Forelimb muscle (tissue), 1 donor: Measurements from ENCODE around the gene RAB3IL1. TPM values are rescaled to one million over a fixed set of nuclear protein-coding genes. Genes with fewer than 3 reads are reported as not detected.

ENCODE experiments used
- DNase-seq: peaks from one replicate; pipeline ENCODE4 v3.0.0-alpha.2; 2013; ENCODE audit warnings: low read depth
- polyA plus RNA-seq: library from polyadenylated mRNA; unstranded; fragments of 120-200 nt; gene quantifications from one replicate; pipeline ENCODE4 v1.2.1, GENCODE V29; 2013; ENCODE audit not compliant: insufficient read length

RAB3IL1 gene
- polyA plus RNA-seq, 1 donor = 25.9 TPM

DNA sequence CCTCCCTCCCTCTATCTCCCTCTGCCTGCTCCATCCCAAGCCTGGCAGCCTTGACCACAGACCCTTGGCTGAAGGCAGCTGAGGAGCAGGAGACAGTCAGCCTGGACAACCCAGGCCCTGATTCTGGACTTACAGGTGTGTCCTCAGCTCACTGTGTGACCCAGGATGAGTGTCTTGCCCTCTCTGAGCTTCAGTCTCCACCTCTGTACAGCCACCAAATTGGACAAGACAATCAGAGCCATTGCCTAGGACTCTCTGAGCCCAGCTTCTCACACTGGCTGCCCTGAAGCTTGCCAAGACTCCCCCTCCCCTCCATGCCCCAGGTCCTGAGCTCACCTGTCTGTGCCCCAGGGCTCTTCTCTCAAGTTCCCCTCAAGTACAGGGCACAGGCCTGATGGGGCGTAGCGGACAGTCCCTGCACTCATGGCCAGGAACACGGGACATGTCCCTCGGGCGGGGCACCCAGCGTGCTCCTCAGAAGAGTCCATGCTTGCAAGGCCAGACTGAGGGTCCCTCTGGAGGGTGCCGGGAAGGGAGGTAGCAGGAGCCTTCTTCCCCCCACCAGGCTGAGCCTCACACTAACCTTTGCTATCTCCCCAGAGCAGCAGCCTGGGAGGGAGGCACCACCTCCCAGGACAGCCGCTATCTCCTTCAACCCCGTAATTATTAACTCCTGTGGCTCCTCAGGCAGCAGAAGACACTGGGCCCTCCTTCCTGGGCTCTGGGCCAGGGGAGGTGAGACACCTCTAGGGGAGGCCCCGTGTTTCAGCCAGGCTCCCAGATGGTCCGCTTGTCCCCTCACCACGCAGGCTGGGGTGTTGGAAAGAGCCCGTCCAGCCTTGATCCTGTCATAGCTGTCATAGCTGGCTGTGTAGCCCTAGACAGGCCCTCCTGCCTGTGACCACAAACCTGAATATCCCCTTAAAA, 2.6 kb upstream of the RAB3IL1 start:
- DNase-seq = no peak

DNA sequence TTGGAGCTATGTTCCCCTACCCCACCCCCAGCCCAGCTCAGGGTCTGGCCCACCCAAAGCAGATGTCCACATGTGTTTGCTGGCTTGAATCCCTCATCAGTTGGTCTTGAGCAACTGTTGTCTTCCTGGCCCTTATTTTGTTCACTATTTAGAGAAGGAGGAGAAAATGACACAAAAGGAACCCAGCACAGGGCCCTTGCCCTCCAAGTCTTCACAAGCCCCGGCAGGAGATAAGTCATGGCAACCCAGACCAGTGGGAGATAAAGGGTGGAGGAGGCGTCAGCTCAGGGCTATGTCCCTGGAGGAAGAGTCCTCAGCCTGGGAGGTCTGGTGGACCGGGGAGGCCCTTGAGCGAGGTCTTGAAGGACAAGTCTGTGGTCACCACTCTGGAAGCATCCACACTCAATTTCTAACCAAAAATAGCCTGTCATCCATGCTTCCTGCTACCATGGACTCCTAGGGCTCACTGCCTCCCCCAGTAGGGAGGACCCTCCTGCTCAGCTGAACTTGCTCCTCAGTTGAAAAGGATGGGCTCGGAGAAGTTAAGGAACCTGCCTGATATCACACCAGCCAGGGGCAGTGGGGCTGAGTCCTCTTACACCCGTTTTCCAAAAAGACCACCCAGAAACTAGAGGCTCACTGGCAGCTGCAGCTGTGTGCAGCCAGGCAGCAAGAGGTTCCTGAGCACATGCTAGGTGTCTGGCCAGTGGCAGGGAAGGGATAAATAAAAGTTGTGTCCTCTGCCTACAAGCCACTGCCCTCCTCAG, 1.8 kb upstream of the RAB3IL1 start:
- DNase-seq = no peak

DNA sequence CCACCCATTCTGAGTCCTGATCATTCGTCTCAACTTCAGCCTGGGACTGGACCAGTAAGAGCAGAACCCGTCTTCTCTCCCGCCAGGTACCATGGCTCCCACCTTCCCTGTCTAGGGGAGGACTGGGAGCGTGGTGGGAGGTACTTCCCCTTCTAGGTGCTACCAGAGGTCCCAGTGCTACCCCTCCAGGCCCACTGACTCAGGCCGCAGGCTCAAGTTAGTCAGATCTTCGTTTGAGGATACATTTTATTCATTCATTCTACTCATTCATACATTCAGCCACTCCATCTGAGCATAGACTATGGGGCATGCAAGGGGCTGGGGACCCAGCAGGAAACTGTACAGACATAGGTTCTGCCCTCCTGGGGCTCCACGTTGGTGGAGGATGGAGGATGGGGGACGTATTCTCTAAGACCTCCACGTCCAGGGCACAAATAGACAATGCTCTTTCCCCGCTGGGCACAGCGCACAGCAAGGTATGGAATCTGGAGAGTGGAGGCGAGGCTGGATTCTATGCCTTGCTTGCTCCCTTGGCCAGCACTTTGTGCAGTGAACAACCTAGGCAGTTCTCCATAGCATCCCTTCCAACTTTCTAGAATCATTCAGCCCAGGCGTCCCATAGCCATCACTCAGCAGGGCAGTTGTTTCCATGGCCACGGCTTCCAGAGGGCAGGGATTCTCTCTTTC, 1.0 kb upstream of the RAB3IL1 start:
- no peak for DNase-seq

DNA sequence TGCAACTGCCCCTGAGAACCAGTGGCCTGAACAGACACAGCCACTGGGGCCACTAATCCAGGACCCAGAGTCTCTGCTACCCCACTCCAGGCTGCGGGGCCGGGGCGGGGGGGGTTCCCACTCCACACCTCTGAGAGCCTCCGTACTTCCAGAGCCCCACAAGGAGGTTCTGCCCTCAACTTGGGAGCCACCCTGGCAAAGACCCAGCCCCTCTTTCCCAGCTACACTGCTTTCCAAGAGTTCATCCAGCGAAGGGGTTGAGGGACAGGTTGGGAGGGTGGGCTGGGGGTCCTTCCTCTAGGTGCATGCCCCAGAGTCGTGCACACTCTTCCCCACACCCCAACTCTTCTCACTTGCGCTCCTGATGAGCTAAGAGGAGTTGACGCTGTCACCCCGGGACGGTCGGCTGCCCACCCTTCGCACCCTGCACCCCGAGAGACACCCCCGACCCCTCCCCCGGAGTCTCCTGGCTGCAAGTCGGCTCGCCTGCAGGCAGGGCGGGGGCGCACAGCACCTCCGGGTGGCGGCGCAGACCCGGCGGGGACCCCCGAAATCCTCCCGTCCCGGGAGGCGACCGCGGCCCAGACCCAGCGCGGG, 531 bp downstream of the RAB3IL1 start:
- no peak for DNase-seq

DNA sequence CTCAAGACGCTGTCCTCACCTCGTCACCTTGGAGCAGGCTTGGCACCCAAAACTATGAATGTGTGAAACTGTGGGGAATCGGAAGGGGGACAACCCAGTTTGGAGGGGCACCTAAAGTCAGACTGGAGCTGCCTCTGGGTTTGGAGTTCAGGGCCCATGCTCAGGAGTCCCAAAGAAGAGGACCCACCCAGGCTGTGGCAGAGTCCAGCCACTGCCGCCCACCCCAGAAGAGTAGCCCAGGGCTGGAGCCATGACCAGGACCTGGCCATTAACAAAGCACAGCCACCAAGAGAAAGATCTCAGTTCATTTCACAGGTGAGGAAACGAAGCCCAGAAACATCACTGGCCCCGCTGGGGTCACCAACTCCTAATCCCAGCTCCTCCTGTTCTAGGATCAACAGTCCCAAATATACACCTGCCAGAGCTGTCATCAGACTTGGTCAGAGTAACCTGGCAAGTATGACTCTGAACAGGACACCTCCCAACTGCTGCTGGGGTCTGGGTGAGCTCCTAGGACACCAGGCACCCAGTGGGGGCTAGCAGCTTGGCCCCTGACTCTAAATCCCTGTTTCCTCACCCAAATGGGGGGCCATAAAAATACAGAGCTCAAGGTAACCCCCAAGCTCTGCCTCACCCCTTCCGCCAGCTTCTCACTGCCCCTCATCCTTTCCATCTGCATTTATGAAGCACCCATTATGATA, 2.7 kb downstream of the RAB3IL1 start:
- DNase-seq = no peak

DNA sequence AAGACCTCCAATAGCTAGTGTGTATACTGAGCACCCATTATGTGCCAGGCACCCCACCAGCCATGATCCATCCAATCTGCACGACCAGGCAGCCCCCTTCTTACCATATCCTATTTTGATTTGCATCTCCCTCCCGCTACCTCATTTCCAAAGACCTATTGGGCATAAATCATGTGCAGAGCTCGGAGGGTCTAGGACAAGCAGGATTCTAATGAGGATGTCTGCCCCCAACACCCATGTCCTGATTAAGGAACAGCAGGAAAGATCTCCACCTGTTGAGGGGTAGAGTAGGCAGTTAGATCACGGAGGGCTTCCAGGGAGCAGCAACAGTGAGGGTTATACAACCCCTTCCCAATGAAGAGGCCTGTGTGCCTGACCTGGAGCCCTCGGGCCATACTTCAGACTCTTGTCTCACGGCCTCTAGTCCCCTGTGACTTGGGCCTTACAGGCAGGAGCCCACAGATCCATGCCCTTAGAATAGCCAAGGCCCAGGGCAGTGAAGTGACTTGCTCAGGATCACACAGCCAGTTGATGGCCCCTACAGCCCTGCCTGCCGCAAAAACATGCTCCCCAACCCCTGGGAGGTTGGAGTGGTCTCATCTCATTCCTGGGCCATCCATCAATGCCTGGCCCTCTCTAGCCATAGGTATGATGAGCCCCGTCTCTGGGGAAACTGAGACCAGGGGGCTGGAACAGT, 3.5 kb downstream of the RAB3IL1 start:
- no peak for DNase-seq

DNA sequence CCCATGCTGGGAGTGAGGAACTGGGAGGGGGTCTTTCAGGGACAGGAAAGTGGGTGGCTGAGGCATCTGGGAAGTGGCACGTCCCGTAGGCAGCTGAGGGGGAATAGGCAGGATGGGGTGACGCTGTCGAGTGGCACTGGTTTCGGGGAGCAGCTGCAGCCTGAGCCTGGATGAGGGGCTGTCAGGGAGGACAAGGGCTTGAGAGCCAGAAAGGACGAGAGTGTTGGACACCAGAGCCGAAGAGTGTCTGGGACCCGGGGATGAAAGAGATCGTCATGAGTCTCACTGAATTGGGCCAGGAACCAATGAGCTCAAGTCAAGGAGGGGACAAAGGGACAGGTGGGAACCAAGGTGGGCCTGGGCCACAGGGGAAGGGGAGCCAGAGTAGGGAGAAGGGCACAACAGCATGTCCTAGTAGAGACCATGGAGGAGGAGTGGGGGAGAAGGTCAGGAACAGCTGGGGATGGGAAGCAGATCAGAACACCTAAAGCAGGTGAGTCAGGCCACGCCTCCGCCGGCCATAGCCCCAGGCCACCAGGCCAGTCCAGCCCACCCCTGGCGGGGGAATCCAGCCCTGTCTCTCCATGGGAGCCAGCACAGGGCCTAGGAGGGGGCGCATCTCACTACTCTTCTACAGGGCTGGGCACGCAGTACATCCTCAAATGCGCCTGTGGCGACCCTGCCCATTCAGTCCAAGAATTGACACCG, 4.2 kb downstream of the RAB3IL1 start:
- no peak for DNase-seq

DNA sequence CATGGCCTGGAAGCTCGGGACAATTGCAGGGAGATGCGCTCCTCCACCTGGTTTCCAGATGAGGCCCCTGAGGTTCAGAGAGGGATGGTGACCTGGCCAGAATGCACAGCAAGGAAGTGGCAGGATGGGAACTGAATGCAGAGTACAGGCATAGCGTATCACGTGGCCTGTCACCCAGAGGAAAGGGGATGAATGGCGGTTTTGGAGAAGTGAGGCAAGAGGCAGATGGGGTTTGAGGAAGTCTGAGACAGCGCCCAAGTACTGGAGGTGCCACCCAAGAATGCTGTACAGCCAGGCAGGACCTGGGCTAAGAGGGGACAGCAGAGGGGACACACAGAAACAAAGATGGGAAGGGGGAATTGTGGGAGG, 4.9 kb downstream of the RAB3IL1 start:
- DNase-seq = no peak

DNA sequence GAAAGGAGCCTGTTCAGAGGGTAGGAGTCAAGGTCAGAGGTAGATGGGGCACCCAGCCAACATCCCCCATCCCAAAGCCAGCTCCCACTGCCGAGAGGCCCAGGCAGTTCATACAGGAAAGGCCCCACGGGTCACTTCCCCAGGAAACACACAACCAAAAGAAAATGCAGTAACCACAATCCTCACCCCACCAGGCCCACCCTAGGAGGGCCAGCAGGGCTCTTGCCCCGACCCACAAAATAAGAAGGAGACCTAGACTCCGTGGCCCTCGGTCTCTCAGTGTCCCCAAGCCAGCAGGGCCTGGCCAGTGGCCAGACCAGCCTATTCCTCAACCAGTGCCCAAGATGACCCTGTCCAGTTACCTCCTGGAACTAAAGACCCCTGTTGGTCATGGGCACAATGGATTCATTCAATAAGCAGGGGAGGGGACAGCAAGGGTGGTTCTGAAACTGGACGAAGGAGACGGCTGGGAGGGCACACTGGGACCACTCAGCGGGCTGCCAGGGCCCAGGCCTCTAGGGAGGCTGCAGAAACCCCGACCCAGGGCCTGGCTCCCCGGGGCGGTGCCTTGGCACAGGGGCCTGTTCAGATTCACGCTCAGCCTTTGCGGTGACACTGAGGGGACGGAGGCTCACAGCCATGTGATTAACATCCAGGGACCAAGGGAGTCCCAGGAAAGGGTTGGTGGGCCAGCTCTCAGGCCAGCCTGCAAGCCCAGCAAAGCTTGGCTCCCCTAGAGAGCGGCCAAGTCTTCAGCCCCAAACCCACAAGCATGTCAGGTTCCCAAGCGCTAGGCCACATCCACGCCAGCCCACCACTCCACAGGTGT, 5.5 kb downstream of the RAB3IL1 start:
- DNase-seq = no peak

DNA sequence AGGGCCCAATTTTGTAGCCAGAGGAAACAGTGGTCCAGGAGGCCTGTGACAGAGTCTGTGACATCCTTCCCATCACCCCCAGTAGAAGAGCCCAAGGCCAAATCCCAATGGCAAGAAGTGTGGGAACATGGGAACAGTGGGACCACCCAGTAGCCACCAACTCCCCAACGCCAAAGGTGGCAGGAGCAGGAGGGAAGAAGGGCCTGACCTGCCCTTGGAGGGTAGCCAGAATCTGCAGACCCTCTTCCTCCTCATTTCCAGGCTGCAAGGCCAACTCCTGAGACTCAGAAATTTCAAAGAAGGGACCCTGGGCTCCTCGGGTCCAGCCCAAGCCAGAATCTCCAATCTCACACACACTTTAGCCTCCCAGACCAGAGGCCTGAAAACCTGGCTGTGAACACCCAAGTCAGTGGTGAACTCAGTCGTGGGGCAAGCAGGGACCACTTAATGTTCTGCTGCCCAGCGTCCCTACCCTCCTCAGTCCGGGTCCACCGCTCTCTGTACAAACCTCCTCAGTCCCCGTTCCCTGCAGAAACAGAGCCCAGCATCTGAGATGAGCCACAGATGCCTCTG, 6.2 kb downstream of the RAB3IL1 start:
- DNase-seq = no peak

DNA sequence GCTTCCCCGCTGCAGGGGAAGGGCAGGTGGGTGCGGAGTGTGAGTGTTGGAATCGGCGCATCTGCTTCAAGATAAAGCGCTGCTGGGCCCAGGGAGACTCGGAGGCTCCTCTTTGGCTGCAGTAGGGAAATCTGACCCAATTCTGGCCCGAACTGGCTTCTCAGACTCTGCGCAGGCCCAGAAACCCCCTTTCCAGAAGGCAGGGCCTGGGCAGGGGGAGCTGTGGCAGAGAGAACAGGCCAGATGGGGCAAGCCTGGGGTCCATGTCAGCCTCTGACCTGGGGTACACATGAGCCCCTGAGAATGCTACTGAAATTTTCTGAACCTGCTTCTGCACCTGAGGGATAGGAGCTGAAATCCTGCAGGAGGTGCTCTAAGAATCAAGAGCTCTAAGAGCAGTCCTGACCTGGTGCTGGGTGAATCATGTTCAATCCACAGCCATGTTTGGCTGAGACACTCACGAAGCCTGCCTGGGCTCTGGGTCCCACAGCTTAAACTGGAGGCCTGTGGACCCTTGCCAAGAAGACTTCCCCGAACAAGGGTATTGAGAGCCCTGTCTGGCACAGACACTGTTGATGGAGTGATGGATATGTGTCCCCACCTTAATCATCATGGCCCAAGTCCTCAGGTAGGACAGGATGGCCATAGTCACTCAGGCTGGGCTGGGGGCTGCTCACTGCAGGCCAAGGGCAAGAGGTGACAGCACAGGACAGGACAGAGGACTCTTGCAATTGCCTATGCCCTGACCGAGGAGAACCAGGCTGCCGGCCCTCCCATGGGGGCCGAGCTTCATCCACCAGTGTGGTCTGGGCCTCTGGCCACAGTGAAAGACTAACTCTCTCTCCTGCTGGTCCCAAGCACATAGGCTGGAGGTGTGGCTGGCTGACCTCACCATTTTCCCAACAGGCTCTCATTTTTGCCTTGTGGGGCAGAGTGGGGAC, 6.9 kb downstream of the RAB3IL1 start:
- no peak for DNase-seq

DNA sequence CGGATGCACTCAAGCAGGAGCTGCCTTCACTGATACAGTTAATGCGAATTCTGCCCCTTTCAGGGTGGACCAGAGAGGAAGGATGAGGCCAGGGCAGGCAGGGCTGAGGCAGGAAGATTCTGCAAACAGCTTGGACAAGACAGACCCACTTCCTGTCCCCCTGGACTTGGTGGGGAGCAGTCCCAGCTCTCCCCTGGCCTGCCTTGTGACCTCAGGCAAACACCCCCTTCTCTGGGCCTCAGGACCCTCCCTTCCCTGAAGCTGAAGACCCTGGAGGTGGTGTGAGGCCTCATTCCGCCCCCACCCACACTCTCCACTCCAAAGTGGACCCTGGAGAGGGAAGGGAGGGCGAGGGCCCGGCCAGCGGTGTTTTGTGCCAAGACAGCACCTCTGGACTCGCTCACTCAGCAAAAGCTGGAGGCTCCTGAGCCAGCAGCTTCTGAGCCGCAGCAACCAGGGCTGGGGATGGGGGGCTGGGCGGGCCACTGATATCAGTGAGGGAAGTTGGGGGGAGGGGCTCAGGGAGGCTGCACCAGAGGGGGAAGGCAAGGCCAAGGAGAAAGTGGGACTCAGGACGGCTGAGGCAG, 8.5 kb downstream of the RAB3IL1 start:
- DNase-seq = no peak

DNA sequence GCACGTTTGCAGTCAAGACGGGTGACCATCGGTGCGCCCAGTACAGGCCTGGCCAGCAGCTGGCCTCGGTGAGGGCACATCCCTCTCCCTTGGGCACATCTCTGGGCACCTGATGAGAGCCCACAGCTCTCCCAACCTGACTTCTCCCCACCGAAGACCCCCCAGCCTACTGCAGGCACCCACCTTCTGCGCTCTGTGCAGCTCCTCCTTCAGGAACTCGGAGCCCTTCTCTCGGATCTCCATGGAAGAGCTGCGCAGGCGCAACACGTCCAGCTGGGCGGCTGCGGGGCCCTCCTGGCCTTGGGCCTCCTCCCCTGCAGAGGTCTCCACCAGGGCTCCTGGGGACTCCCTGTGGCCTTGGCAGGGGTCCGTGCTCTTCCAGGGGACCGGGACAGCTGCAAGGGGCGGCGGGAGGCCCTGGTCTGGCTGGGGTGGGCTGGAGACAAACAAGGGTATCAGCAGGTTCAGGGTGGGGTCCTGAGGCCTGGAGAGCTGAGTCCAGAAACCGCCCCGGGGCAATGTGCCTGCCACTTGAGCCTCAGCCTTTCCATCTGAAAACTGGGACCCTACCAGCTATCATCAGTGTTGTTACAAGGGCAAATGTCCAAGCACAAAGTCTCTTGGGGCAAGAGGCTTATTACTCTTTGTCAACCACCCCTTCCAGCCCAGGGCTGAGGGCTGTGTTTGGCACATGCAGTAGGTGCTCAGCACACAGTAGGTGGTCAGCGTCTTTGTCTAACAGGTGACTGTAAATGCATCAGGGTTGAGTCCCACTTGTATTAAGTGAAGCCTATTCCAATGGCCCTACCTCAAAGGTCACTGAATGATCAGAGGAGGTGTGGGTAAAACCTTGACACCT, 9.3 kb downstream of the RAB3IL1 start:
- no peak for DNase-seq

DNA sequence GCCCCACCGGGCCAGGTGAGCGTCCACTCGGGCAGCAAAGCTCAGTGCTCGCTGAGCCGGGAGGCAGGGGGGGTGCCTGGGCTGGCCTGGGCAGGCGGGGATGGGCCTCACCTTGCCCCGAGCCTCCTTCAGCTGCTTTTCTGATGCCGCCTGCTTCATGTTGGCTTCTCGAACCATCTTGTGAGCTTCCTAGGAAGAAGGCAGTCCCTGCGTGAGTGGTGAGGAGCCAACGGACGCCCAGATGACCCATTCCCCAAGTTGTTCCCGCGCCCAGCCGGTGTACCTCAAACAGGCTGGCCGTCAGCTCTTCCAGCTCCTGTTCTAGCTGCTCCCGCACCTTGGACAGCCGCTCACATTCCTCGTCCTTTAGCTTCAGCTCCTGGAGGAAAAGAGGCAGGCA, 10.1 kb downstream of the RAB3IL1 start:
- no peak for DNase-seq

DNA sequence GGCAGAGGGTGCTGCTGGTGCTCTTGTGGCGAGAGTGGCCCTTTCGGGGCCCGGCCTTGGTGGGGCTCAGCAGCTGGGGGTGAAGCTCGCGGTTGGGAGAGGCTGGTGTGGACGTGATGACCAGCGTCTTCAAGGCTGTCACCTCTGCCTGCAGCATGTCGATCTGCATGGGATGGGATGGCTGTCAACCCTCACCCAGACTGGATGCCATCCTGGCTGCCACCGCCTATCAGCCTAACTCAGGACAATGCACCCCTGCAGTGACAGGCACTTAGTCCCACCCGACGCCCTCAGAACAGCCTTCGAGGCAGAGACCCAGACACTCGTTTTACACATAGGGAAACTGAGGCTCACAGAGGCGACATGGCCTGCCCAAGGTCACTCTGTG, 10.8 kb downstream of the RAB3IL1 start:
- DNase-seq = no peak

DNA sequence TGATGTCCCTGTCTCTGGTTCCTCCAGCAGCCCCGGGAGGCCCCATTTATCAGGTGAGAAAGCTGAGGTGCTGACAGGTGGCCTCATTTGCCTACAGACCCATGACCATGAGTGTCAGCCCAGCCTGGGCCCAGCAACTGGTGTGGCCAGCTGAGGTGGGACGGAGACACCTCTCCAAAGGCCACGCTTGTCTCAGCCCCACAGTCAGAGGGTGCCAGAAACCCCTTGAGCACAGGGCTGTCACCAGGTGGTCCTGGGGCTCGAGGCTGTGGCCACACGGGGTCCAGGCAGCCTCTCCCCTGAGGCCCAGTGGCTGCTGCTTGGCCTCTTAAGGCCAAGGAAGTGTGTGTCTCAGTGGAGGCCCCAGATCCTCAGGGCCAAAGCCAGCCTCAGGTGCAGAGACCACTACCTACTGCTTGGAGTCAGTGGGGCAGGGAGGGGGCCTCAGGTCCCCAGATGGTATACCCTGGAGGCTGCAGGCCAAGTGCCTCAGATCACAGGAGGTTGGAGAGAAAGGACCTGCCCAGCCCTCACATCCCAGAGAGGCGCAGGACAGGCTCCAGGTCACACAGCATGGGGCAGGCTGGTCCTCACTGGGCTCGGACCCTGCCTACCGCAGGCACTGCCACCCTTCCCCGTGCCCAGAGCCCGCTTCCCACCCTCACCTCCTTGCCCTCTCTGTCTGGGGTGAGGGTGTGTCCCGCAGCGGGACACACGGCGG, 11.4 kb downstream of the RAB3IL1 start:
- no peak for DNase-seq
